IMR-90 (cell line): ENCODE data around the gene TRMT1.

Experiments used
- BHLHE40 ChIP-seq: fragments of 150-350 bp; IDR thresholded peaks from 2 replicates; pipeline ENCODE4 v1.6.1; 2016; ENCODE audit warnings: mild to moderate bottlenecking, low read depth, low read length
- CEBPB ChIP-seq: IDR thresholded peaks from 2 replicates; pipeline ENCODE4 v1.6.1; 2012; ENCODE audit warnings: low read depth, low read length, improper control_type of control experiment
- CHD1 ChIP-seq: IDR thresholded peaks from 2 replicates; pipeline ENCODE4 v1.6.1; 2012; ENCODE audit warnings: low read depth, low read length, improper control_type of control experiment
- CTCF ChIP-seq: conservative IDR thresholded peaks from 2 replicates; pipeline ENCODE4 v1.5.1; 2012; ENCODE audit warnings: mild to moderate bottlenecking, low read depth, low read length, improper control_type of control experiment
- FOS ChIP-seq: fragments of 150-350 bp; IDR thresholded peaks from 2 replicates; pipeline ENCODE4 v1.6.1; 2016; ENCODE audit warnings: low read depth, low read length
- MAFK ChIP-seq: IDR thresholded peaks from 2 replicates; pipeline ENCODE4 v1.6.1; 2012; ENCODE audit warnings: low read depth, low read length, improper control_type of control experiment
- MXI1 ChIP-seq: IDR thresholded peaks from 2 replicates; pipeline ENCODE4 v1.6.1; 2012; ENCODE audit warnings: low read depth, mild to moderate bottlenecking, low read length, moderate library complexity, borderline replicate concordance
- POLR2A ChIP-seq: IDR thresholded peaks from 2 replicates; pipeline ENCODE4 v1.6.1; 2012; ENCODE audit warnings: mild to moderate bottlenecking, low read depth, low read length
- USF2 ChIP-seq: fragments of 150-350 bp; IDR thresholded peaks from 2 replicates; pipeline ENCODE4 v1.6.1; 2017; ENCODE audit warnings: mild to moderate bottlenecking, antibody characterized with exemption, low read length, low read depth

GRCh38 chr19:13138171-13138915, 21.8 kb upstream of the TRMT1 start:
- TF ChIP-seq CTCF (no peak), POLR2A (no peak), CEBPB (no peak), USF2 (no peak), MAFK (no peak), BHLHE40 (no peak), MXI1 (no peak), FOS (no peak), CHD1 (no peak)
